Mesothelial cell of epicardium (in vitro differentiated cells): ENCODE measurements around the gene LRMDA. TPM values are rescaled to one million over a fixed set of nuclear protein-coding genes. Genes with fewer than 3 reads are reported as not detected.

Experiments
- DNase-seq, 2 experiments: peaks; one replicate each; pipeline ENCODE4 v3.0.0; 2021; ENCODE audit warnings: low spot score in 2 of 2; ENCODE audit not compliant: unreplicated experiment in 2 of 2
- H3K27ac Mint-ChIP-seq: 2 replicates; pipeline ENCODE4 v1.8.0; 2021; ENCODE audit warnings: mixed read lengths
- H3K27me3 Mint-ChIP-seq: 2 replicates; pipeline ENCODE4 v1.8.0; 2021; ENCODE audit warnings: low read depth, mixed read lengths
- H3K36me3 Mint-ChIP-seq: 2 replicates; pipeline ENCODE4 v1.8.0; 2021; ENCODE audit warnings: mixed read lengths
- H3K4me1 Mint-ChIP-seq: 2 replicates; pipeline ENCODE4 v1.8.0; 2021; ENCODE audit warnings: mixed read lengths
- H3K4me3 Mint-ChIP-seq: 2 replicates; pipeline ENCODE4 v1.8.0; 2021; ENCODE audit warnings: mild to moderate bottlenecking, moderate library complexity, mixed read lengths
- H3K9me3 Mint-ChIP-seq: 2 replicates; pipeline ENCODE4 v1.8.0; 2021; ENCODE audit warnings: mixed read lengths
- total RNA-seq: library from RNA; stranded (reverse); gene quantifications from 3 replicates; pipeline ENCODE4 v1.2.1, GENCODE V29; 2021
- TF ChIP-seq, protein P1 (sequence below): fragments of 200-600 bp; sonication (generic); IDR thresholded peaks from one replicate; pipeline ENCODE4 v1.5.0; 2021; ENCODE audit warnings: antibody characterized with exemption; ENCODE audit not compliant: unreplicated experiment

LRMDA gene
- total RNA-seq, 1 donor from 2014 or later = 2.0 TPM

DNA sequence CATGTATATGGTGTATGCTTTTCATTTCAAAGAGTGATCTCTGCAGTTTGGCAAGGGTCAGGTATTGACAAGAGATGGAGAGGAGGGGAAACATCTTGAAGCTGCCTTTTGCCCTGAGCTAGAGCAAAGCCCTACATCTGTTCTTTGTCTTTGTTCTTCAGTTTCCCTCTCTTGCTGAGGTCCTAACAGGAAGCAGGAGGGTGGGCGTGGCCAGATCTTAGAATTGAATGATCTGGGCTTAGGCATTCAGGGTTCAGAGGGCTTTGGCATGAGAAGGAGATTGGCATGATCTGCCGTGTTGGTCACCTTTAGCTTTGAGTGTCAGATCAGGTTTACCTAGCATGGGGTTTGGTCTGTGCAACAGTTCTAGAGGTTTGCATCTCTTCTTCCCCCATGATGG is 41.3 kb downstream of the LRMDA start:
- no peak for DNase-seq
- no peaks in the 10 kb centered on the region for H3K9me3 Mint-ChIP-seq
- TF ChIP-seq, protein P1, sequence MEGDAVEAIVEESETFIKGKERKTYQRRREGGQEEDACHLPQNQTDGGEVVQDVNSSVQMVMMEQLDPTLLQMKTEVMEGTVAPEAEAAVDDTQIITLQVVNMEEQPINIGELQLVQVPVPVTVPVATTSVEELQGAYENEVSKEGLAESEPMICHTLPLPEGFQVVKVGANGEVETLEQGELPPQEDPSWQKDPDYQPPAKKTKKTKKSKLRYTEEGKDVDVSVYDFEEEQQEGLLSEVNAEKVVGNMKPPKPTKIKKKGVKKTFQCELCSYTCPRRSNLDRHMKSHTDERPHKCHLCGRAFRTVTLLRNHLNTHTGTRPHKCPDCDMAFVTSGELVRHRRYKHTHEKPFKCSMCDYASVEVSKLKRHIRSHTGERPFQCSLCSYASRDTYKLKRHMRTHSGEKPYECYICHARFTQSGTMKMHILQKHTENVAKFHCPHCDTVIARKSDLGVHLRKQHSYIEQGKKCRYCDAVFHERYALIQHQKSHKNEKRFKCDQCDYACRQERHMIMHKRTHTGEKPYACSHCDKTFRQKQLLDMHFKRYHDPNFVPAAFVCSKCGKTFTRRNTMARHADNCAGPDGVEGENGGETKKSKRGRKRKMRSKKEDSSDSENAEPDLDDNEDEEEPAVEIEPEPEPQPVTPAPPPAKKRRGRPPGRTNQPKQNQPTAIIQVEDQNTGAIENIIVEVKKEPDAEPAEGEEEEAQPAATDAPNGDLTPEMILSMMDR = no peak
- H3K4me3 Mint-ChIP-seq = no peak overlapping the region
- H3K27ac Mint-ChIP-seq = no peak overlapping the region
- H3K4me1 Mint-ChIP-seq = peaks cover 19% of the 10 kb centered on the region
- H3K27me3 Mint-ChIP-seq = peaks cover 60% of the 10 kb centered on the region
- no peaks in the 10 kb centered on the region for H3K36me3 Mint-ChIP-seq

DNA sequence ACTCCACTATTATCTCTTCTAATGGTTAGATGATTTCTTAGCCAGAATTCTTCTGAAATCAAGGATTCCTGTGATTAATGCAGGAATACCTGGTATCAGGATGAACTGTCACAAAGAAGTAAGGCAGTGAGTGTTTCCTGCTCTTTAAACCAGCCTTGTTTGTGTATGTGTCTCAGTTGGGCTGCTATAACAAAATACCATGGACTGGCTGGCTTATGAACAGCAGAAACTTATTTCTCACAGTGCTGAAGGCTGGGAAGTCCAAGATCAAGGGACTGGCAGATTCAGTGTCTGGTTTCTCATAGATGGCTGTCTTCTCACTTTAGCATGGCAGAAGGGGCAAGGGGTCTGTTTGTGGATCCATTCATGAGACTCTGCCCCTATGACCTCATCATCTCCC is 42.7 kb downstream of the LRMDA start:
- Mint-ChIP-seq H3K9me3 (no peaks in the 10 kb centered on the region), H3K27me3 (peaks cover 69% of the 10 kb centered on the region), H3K4me1 (peaks cover 12% of the 10 kb centered on the region), H3K4me3 (no peak overlapping the region), H3K36me3 (no peaks in the 10 kb centered on the region), H3K27ac (no peak overlapping the region)
- TF ChIP-seq, protein P1 = no peak
- DNase-seq = no peak

DNA sequence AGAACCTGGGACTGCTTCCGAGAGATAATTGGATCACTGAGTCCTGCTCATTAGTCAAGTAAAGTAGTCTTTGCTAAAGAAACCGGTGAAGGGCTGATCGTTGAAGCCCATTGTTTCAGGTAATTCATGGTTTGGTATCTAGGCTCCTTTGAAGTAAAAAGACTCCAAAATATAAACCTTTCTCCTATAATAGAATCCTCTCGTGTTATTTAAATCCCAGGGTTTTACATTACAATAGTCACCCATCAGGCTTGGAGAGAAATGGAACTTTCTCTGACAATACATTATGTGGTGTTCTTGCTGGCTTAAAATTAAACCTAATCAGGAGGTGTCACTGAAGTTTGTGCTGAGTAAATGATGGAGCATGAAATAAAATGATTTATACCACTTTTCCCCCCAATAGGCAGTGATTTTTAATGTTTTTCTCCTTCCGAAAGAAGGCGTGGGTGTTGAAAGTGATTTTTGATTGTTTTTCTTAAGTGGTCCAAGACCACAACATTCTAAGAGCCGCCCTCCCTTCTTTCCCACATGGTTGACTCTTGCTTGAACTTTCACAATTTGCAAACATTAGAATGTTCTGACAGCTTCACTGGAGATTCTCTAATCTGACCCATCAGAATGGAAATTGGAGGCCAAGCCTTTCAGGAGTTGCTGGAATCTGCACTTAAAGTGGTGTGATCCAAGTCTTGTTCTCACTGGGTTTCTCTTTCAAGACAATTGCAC is 44.2 kb downstream of the LRMDA start:
- H3K27ac Mint-ChIP-seq = no peak overlapping the region
- peaks cover 69% of the 10 kb centered on the region for H3K27me3 Mint-ChIP-seq
- no peaks in the 10 kb centered on the region for H3K9me3 Mint-ChIP-seq
- H3K4me3 Mint-ChIP-seq = no peak overlapping the region
- H3K4me1 Mint-ChIP-seq = peaks cover 9% of the 10 kb centered on the region
- TF ChIP-seq, protein P1 = no peak
- no peaks in the 10 kb centered on the region for H3K36me3 Mint-ChIP-seq
- no peak for DNase-seq

DNA sequence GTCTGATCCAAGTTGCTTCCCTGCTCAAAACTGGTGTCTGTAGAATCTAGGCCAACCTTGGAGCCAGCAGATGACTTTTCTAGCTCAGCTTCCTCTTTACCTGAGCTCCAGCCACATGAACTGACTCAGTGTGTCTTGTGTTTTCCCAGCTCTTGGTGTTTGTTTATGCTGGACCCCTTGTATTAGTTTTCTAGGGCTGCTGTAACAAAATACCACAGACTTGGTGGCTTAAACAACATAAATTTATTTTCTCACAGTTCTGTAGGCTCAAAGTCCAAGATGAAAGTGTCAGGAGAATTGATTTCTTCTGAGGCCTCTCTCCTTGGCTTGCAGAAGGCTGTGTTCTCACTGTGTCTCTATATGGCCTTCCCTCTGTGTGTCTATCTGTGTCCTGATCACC is 45.1 kb downstream of the LRMDA start:
- Mint-ChIP-seq H3K27me3 (peaks cover 63% of the 10 kb centered on the region), H3K9me3 (no peaks in the 10 kb centered on the region), H3K36me3 (no peaks in the 10 kb centered on the region), H3K4me1 (peaks cover 9% of the 10 kb centered on the region), H3K4me3 (no peak overlapping the region), H3K27ac (no peak overlapping the region)
- TF ChIP-seq, protein P1 = no peak
- no peak for DNase-seq

DNA sequence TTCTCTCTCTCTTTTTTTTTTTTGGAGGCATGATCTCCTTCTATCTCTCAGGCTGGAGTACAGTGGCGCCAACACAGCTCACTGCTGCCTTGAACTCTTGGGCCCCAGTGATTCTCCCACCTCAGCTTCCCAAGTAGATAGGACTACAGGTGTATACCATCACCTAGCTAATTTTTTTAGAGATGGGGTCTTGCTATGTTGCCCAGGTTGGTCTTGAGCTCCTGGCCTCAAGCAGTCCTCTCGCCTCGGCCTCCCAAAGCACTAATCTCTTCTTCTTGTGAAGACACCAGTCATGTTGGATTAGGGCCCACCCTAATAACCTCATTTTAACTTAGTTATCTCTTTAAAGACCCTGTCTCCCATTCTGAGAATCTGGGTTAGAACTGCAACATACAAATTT is 45.6 kb downstream of the LRMDA start:
- Mint-ChIP-seq H3K4me1 (peaks cover 9% of the 10 kb centered on the region), H3K36me3 (no peaks in the 10 kb centered on the region), H3K9me3 (no peaks in the 10 kb centered on the region), H3K27me3 (peaks cover 59% of the 10 kb centered on the region), H3K27ac (no peak overlapping the region), H3K4me3 (no peak overlapping the region)
- DNase-seq = no peak
- TF ChIP-seq, protein P1 = no peak
